Trophoblast cell (in vitro differentiated cells and primary cell): ENCODE data around the gene PCDHA12.

Source experiments
- DNase-seq, 2 donors: peaks; one replicate each; pipeline ENCODE4 v3.0.0-alpha.2; 2016
- H2AFZ ChIP-seq: 2 replicates; pipeline ENCODE4 v1.6.1; 2013; ENCODE audit warnings: low read length, moderate library complexity, mild to moderate bottlenecking; ENCODE audit not compliant: insufficient read depth, poor library complexity
- H2AK5ac ChIP-seq: 2 replicates; pipeline ENCODE4 v1.6.1; 2013; ENCODE audit warnings: mild to moderate bottlenecking, low read length
- H2BK120ac ChIP-seq: 2 replicates; pipeline ENCODE4 v1.6.1; 2013; ENCODE audit warnings: low read length, mild to moderate bottlenecking, moderate library complexity; ENCODE audit not compliant: insufficient read depth, poor library complexity
- H2BK12ac ChIP-seq: 2 replicates; pipeline ENCODE4 v1.6.1; 2013; ENCODE audit warnings: mild to moderate bottlenecking, low read length, moderate library complexity
- H2BK5ac ChIP-seq: 2 replicates; pipeline ENCODE4 v1.6.1; 2013; ENCODE audit warnings: low read length, low read depth, moderate library complexity, mild to moderate bottlenecking; ENCODE audit not compliant: poor library complexity
- H3K14ac ChIP-seq: 2 replicates; pipeline ENCODE4 v1.6.1; 2013; ENCODE audit warnings: mild to moderate bottlenecking, low read length
- H3K18ac ChIP-seq: 2 replicates; pipeline ENCODE4 v1.6.1; 2013; ENCODE audit warnings: mild to moderate bottlenecking, low read length
- H3K23ac ChIP-seq: 2 replicates; pipeline ENCODE4 v1.6.1; 2013; ENCODE audit warnings: low read length
- H3K27ac ChIP-seq: 2 replicates; pipeline ENCODE4 v1.5.1; 2013; ENCODE audit warnings: low read depth, mild to moderate bottlenecking, inconsistent platforms, low read length, moderate library complexity
- H3K27me3 ChIP-seq: 2 replicates; pipeline ENCODE4 v1.6.1; 2013; ENCODE audit warnings: inconsistent platforms, mild to moderate bottlenecking, low read length, moderate library complexity; ENCODE audit not compliant: insufficient read depth
- H3K36me3 ChIP-seq, 2 experiments: 1 replicate in 1 of 2; 2 replicates in 1 of 2; pipeline ENCODE4 v1.6.1; 2013; ENCODE audit warnings: low read length in 2 of 2, mild to moderate bottlenecking in 2 of 2, moderate library complexity in 1 of 2; ENCODE audit not compliant: insufficient read depth in 2 of 2, control insufficient read depth in 1 of 2
- H3K4ac ChIP-seq: 2 replicates; pipeline ENCODE4 v1.6.1; 2013; ENCODE audit warnings: low read depth, mild to moderate bottlenecking, low read length, moderate library complexity
- H3K4me1 ChIP-seq, 2 experiments: 1 replicate in 1 of 2; 2 replicates in 1 of 2; pipeline ENCODE4 v1.6.1; 2013; ENCODE audit warnings: low read length in 2 of 2, mild to moderate bottlenecking in 2 of 2, moderate library complexity in 1 of 2; ENCODE audit not compliant: insufficient read depth in 2 of 2, control insufficient read depth in 1 of 2
- H3K4me2 ChIP-seq: 2 replicates; pipeline ENCODE4 v1.6.1; 2013; ENCODE audit warnings: inconsistent platforms, mild to moderate bottlenecking, low read length, moderate library complexity
- H3K4me3 ChIP-seq: 2 replicates; pipeline ENCODE4 v1.5.1; 2013; ENCODE audit warnings: mild to moderate bottlenecking, low read depth, low read length, inconsistent platforms
- H3K79me1 ChIP-seq: one replicate; pipeline ENCODE4 v1.6.1; 2013; ENCODE audit warnings: low read length
- H3K79me2 ChIP-seq: 2 replicates; pipeline ENCODE4 v1.6.1; 2013; ENCODE audit warnings: low read length, mild to moderate bottlenecking; ENCODE audit not compliant: control insufficient read depth, insufficient read depth, poor library complexity
- H3K9ac ChIP-seq: 2 replicates; pipeline ENCODE4 v1.6.1; 2013; ENCODE audit warnings: mild to moderate bottlenecking, low read length
- H3K9me3 ChIP-seq: 2 replicates; pipeline ENCODE4 v1.6.1; 2013; ENCODE audit warnings: low read depth, mild to moderate bottlenecking, control low read depth, inconsistent platforms, low read length; ENCODE audit not compliant: insufficient read depth
- H4K12ac ChIP-seq: 2 replicates; pipeline ENCODE4 v1.6.1; 2013; ENCODE audit warnings: low read depth, mild to moderate bottlenecking, low read length, moderate library complexity
- H4K8ac ChIP-seq: 2 replicates; pipeline ENCODE4 v1.6.1; 2013; ENCODE audit warnings: low read depth, mild to moderate bottlenecking, low read length, moderate library complexity
- H4K91ac ChIP-seq: one replicate; pipeline ENCODE4 v1.6.1; 2013; ENCODE audit warnings: low read depth, mild to moderate bottlenecking, low read length, moderate library complexity
- WGBS: extraction: QIAGEN DNeasy Blood & Tissue Kit; methylation state at CpG from one replicate; pipeline ENCODE4 v1.1.7; 2013; ENCODE audit warnings: missing lambda C conversion rate; ENCODE audit not compliant: insufficient read length, insufficient coverage; ENCODE audit errors: extremely low coverage; 5-methylcytosine and 5-hydroxymethylcytosine counted together

PCDHA12 gene

GRCh38 chr5:140883373-140883772 is 8.3 kb downstream of the PCDHA12 start:
- H2AFZ ChIP-seq: no peak overlapping the region

GRCh38 chr5:140883927-140884697 is 9.0 kb downstream of the PCDHA12 start:
- Histone ChIP-seq H3K9me3 (peaks cover 2% of the 10 kb centered on the region), H2AFZ (no peak overlapping the region), H4K91ac (no peak overlapping the region), H3K9ac (no peak overlapping the region), H2BK12ac (no peak overlapping the region), H3K27ac (no peak overlapping the region), H3K36me3 (peaks cover 0 to 9% of the 10 kb centered on the region in 2 experiments), H2AK5ac (no peak overlapping the region), H4K8ac (no peak overlapping the region), H2BK5ac (no peak overlapping the region), H3K4me2 (no peak overlapping the region), H3K79me2 (no peaks in the 10 kb centered on the region), H3K4me1 (no peaks in the 10 kb centered on the region), H3K4ac (no peak overlapping the region), H3K4me3 (no peak overlapping the region), H3K14ac (no peak overlapping the region), H4K12ac (no peak overlapping the region), H2BK120ac (no peak overlapping the region), H3K27me3 (no peaks in the 10 kb centered on the region), H3K79me1 (no peaks in the 10 kb centered on the region), H3K18ac (no peak overlapping the region), H3K23ac (no peak overlapping the region)
- WGBS: no CpG with 5 or more reads among the region's 79 CpGs
- DNase-seq: no peak

More at GRCh38 chr5:140883373-140883772, 8.3 kb downstream of the PCDHA12 start:
- Histone ChIP-seq H3K4me3 (no peak overlapping the region), H3K9ac (no peak overlapping the region), H3K4me1 (no peaks in the 10 kb centered on the region), H3K14ac (no peak overlapping the region), H3K4ac (no peak overlapping the region), H4K8ac (no peak overlapping the region), H2BK12ac (no peak overlapping the region), H2BK120ac (no peak overlapping the region), H2AK5ac (no peak overlapping the region), H4K91ac (no peak overlapping the region), H3K36me3 (peaks cover 0 to 9% of the 10 kb centered on the region in 2 experiments), H3K18ac (no peak overlapping the region), H3K9me3 (peaks cover 2% of the 10 kb centered on the region), H3K4me2 (no peak overlapping the region), H3K27ac (no peak overlapping the region), H2BK5ac (no peak overlapping the region), H3K79me2 (no peaks in the 10 kb centered on the region), H3K79me1 (no peaks in the 10 kb centered on the region), H4K12ac (no peak overlapping the region), H3K23ac (no peak overlapping the region), H3K27me3 (no peaks in the 10 kb centered on the region)
- DNase-seq: no peak
- no CpG with 5 or more reads among the region's 41 CpGs for WGBS

DNA sequence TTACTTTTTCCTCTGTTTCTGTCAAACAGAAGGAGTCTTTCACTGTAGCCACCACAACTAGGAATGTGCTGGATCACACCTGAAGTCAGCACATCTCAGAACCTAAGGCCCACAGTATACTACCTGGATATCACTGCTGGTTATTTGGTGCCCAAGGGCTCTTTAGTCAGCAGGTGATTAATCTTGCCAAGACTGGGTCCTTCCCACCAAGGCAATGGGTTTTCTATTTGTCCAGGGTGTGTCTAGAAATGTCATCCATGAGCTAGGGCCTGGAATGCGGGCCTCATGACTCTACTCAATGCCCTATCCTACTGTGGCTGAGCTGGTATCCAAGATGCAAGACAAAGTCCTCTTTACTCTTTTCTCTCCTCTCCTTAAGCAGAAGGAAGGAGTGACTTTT is 41.2 kb downstream of the PCDHA12 start:
- no peak overlapping the region for H2BK120ac ChIP-seq
- no peak overlapping the region for H2AK5ac ChIP-seq
- WGBS: no CpG with 5 or more reads among the region's 1 CpG
- DNase-seq: no peak
- no peaks in the 10 kb centered on the region for H3K79me2 ChIP-seq
- H3K4ac ChIP-seq: no peak overlapping the region
- no peaks in the 10 kb centered on the region for H3K9me3 ChIP-seq
- no peaks in the 10 kb centered on the region for H3K27me3 ChIP-seq
- no peak overlapping the region for H3K23ac ChIP-seq
- H3K18ac ChIP-seq: no peak overlapping the region
- H3K27ac ChIP-seq: no peak overlapping the region
- no peaks in the 10 kb centered on the region for H3K36me3 ChIP-seq
- H4K8ac ChIP-seq: no peak overlapping the region
- no peak overlapping the region for H4K91ac ChIP-seq
- no peak overlapping the region for H3K14ac ChIP-seq
- no peaks in the 10 kb centered on the region for H3K4me1 ChIP-seq
- no peak overlapping the region for H3K4me3 ChIP-seq
- no peak overlapping the region for H3K9ac ChIP-seq
- no peak overlapping the region for H2BK5ac ChIP-seq
- no peak overlapping the region for H2BK12ac ChIP-seq
- no peak overlapping the region for H4K12ac ChIP-seq
- no peak overlapping the region for H2AFZ ChIP-seq
- H3K79me1 ChIP-seq: no peaks in the 10 kb centered on the region
- H3K4me2 ChIP-seq: no peak overlapping the region

DNA sequence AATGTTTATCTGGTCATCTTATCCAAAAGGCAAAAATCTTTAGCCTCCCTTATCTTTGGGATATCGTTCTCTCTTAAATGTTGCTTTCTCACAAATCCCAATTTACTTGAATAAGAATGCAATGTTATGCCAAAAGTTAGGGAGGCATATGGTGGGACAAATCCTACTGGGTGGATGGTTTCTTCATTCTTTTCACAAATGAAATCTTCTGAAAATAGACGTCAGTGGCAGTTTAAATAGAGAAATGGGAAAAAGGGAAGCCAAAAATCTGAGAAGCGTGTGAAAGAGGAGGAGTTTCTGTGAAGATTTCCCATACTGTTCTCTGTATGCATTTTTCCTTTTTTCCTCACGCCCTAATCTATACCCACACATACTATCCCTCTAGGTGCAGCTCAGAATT is 48.5 kb downstream of the PCDHA12 start:
- Histone ChIP-seq H4K12ac (no peak overlapping the region), H2BK5ac (no peak overlapping the region), H3K4me3 (no peak overlapping the region), H3K23ac (no peak overlapping the region), H3K18ac (no peak overlapping the region), H2AFZ (no peak overlapping the region), H3K79me2 (no peaks in the 10 kb centered on the region), H4K91ac (no peak overlapping the region), H3K27ac (no peak overlapping the region), H4K8ac (no peak overlapping the region), H2AK5ac (no peak overlapping the region), H3K14ac (no peak overlapping the region), H3K9ac (no peak overlapping the region), H3K79me1 (peaks cover 2% of the 10 kb centered on the region), H2BK12ac (no peak overlapping the region), H3K4me2 (no peak overlapping the region), H3K9me3 (peaks cover 3% of the 10 kb centered on the region), H3K27me3 (no peaks in the 10 kb centered on the region), H3K4me1 (peaks cover 9 to 13% of the 10 kb centered on the region in 2 experiments), H2BK120ac (no peak overlapping the region), H3K4ac (no peak overlapping the region), H3K36me3 (no peaks in the 10 kb centered on the region)
- WGBS: no CpG with 5 or more reads among the region's 4 CpGs
- no peak for DNase-seq
